Activated CD4-positive, alpha-beta T cell treated with anti-CD3 and anti-CD28 coated beads for 24 hours (primary cell): ENCODE results near the gene FAM186B.
"Not testable (repeated sequence)": the region's sequence is repeated elsewhere in the genome, so short reads cannot be mapped to it uniquely, and the experiment has no call there.

Experiments
- DNase-seq, 2 donors: peaks; one replicate each; pipeline ENCODE4 v3.0.0-alpha.2; 2020; ENCODE audit warnings: low read depth in 2 of 2

The FAM186B gene

GRCh38 chr12:49633703-49634345 lies 28.4 kb upstream of the FAM186B start:
- no peak for DNase-seq

- DNase-seq = no peak
Observed at GRCh38 chr12:49632986-49633702, 27.7 kb upstream of the FAM186B start.

DNA sequence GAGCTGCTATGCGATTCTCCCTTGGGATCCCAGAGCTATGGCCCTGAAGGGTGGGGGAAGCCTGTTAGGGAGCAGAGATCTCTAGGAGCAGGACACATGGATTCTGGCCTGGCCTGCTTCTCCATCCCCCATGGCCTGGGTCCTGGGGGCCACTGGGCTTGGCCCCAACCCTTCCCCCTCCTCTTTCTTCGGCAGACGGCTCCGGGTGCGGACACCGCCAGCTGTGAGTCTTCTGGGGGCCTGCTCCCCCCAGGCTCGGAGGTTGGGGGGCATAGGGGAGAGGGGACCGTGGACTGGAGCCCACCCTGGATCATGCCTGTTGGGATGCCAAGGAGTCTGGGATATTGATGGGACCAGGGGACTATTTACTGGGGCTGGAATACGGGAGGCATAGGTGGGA lies 27.0 kb upstream of the FAM186B start:
- DNase-seq = no peak

- DNase-seq = no peak
Observed at GRCh38 chr12:49631336-49631907, 26.0 kb upstream of the FAM186B start.

DNA sequence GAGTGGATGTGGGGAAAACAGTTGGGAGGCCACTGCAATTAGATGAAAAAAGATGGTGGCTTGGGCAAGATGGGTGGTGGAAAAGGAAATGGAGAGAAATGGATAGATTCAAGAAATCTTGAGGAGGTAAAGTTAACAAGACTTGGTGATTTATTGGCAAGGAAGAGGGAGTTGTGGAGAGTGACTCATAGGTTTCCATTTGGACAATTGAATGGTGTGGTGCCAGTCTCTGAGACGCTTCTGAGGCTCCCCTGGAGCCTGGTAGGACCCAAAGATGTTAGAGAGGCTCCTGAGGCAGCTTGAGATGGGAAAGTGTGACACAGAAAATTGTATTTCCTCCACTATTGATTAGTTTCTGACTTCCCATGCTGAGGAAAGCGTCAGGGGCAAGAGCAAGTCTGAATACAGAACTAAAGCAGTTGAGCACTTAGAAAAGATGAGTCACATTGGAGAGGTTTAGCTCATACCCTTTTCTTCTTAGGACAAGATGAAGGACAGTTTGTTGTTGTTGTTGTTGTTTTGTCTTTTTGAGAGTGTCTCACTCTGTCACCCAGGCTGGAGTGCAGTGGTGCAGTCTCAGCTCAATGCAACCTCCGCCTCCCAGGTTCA lies 22.4 kb upstream of the FAM186B start:
- no peak for DNase-seq

- DNase-seq = no peak
Observed at GRCh38 chr12:49626836-49627235, 21.4 kb upstream of the FAM186B start.

GRCh38 chr12:49626169-49626835 lies 20.9 kb upstream of the FAM186B start:
- DNase-seq = peak in 1 of 2 donors; percentile 23

DNA sequence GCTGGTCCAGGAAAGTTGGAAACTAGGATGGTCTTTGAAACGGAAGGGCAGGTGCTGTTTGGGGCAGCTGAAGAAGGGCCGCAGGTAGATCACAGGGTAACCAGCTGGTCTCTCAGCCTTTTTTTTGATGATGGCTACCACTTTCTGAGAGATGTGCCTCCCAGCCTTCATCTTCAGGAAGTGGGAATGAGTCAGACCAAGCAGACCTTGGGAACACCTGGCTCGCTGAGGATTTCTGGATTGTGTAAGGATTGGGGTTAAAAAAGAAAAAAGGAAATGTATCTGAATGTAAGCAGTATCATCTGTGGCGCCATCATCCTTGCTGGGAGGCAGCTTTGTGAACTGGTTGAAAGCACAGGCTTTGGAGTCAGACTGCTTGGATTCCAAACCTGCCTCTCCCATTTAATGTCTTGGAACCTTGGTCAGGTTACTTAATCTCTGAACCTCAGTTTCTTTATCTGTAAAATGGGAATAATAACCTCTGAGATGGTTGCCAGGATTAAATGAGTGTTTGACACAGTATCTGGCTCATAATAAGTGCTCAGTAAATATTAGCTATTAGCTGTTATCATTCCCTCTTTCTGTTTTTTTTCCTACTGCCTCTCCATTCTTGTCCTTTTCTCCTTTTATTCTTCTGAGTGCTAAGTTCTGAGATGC lies 19.6 kb upstream of the FAM186B start:
- DNase-seq = no peak

GRCh38 chr12:49623142-49623904 lies 17.9 kb upstream of the FAM186B start, which contains the start of gene PRPF40B:
Gene PRPF40B (plus strand): TSS chr12:49623561. CDS start chr12:49623591, 30 bp downstream.
- peak; percentile 65 to 73 for DNase-seq

DNA sequence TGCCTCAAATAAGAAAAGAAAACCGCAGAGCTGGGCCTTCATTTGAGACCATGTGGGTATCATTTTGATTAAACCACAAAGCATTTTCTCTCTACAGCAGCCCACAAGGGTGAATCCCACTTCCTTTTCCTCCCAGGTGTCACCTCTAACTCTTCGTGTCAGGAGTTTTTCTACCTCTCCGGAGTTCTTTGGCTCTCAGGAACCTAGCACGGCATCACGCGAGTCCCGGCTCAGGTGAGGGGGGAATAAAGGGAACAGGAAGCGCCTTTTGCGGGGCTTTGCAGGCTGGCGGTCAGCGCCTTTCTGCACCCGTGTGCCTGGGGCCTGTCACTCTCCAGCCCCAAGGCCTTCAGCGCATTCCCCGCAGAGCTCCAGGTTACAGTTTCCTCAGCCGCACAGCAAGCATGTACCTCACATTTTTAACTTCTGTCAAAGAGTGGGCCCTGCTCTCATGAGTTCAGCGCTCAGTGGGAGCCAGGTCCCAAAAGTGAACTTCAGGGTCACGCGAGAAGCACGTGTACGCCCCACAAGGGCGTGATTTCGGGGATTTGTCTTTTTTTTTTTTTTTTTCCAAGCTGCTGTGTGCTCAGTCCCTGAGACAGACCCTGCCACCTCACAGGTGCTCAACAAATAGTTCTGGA lies 17.2 kb upstream of the FAM186B start:
- DNase-seq = peak; percentile 6 to 14

DNA sequence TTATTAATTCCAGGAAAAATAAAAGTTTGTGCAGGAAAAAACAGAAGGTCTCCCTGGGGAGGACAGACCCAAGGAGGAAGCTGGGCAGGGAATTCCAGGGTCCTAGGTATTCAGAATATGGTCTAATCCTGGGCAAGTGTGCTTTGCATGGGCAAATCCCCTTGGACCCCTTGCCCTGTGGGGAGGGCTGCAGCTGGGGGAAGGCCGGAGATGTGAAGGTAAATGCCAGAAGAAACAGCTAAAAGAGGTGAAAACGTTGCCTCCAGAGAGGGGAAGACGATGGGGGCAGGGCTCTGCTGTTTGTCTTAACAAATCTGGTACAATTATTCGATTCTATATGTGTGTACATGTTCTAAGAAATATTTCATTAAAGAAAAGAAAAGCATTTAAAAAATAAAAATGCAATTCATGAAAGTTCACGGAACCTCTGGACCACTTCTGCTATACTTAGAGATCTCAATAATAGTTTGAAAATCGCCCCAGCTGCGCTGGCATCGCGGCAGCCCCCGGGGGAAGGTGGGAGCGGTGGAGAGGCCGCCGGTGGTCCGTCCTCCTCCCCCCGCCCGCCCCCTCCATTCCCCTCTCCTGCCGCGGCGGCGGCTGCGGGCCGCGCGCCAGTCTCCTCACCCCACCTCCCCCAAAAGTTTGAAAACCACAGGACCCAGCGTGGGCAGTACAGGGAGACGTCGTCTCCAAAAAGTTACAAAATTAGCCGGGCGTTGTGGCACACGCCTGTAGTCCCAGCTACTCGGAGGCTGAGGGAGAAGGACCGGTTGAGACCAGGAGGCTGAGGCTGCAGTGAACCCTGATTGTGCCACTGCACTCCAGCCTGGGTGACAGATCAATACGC lies 16.4 kb upstream of the FAM186B start:
- DNase-seq = peak in 1 of 2 donors; percentile 11

DNA sequence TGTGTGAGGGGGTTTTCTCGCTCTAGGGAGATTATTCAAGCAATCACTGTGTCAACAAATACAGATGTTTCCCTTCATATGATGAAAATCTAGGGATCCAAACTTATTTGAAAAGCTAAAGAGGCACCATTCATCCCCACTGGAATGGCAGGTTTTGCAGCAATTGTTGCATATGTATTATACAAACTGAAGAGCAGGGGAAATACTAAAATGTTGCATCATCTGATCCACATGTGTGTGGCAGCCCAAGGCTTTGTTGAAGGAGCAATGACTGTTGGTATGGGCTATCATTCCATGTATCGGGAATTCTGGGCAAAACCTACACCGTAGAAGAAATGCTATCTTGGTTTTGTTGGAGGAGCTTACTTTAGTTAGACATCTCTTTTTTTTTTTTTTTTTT lies 13.8 kb upstream of the FAM186B start:
- DNase-seq = no peak

DNA sequence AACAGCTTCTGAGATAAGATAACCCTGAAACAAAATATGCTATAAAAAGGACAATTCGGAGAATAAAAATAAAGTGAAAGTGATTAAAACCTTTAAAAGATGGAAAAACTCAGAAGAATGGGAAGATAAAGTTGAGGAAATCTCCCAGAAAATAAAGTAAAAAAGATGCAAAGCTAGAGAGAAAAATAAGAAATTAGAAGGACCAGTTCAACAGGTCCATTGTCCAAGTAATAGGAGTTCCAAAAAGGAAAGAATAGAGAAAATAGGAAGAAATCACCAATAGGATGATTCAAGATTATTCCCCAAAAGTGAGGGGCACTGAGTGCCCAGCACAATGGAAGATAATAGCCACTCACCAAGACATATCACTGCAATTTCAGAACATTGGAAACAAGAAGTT lies 13.1 kb upstream of the FAM186B start:
- no peak for DNase-seq

- no peak for DNase-seq
Observed at GRCh38 chr12:49616533-49617219, 11.2 kb upstream of the FAM186B start.

- no peak for DNase-seq
Observed at GRCh38 chr12:49615725-49616124, 10.3 kb upstream of the FAM186B start.

- no peak for DNase-seq
Observed at GRCh38 chr12:49612210-49612609, 6.8 kb upstream of the FAM186B start.

DNA sequence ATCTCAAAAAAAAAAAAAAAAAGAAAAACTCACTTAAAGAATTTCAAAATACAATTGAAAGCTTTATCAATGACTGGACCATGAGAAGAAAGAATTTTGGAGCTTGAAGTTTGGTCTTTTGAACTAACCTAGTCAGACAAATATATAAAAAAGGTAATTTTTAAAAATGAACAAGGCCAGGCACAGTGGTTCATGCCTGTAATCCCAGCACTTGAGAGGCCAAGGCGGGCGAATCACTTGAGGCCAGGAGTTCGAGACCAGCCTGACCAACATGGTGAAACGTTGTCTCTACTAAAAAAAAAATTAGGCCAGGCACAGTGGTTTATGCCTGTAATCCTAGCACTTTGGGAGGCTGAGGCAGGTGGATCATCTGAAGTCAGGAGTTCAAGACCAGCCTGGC lies 5.3 kb upstream of the FAM186B start:
- DNase-seq = not testable (repeated sequence)

GRCh38 chr12:49609875-49610154 lies 4.4 kb upstream of the FAM186B start:
- DNase-seq = no peak
